H4 (cell line): ENCODE measurements around the gene MGAT4D. TPM values are rescaled to one million over a fixed set of nuclear protein-coding genes. Genes with fewer than 3 reads are reported as not detected.
A peak's percentile ranks its signal among the peaks of the same experiment; 100 is the strongest.
"Not testable (repeated sequence)": the region's sequence is repeated elsewhere in the genome, so short reads cannot be mapped to it uniquely, and the experiment has no call there.

ENCODE experiments used
- DNase-seq: peaks from one replicate; pipeline ENCODE4 v3.0.0-alpha.2; 2015; ENCODE audit warnings: low spot score
- total RNA-seq: library from RNA; depleted of rRNA; stranded (reverse); fragments of >200 nt; shearing (Covaris generic); gene quantifications from 2 replicates; pipeline ENCODE4 v1.2.3, GENCODE V29; 2014; rRNA removed

Gene MGAT4D
- total RNA-seq, 1 experiment from 2014 or later = not detected

DNA sequence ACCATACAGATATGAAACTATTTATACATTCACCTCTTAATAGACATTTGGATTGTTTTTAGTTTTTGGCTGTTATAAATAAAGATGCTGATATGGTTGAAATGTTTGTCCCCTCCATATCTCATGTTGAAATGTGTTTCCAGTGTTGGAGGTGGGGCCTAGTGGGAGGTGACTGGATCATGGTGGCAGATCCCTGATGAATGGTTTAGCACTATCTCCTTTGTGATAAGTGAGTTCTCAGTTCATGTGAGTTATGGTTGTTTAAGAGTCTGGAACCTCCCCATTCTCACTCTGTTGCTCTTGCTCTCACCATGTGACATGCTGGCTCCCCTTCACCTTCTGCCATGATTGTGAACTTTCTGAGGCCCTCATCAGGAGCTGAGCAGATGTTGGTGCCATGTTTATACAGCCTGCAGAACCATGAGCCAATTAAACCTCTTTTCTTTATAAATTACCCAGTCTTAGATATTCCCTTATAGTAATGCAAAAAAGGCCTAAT lies 58.4 kb downstream of the MGAT4D start:
- DNase-seq = no peak

DNA sequence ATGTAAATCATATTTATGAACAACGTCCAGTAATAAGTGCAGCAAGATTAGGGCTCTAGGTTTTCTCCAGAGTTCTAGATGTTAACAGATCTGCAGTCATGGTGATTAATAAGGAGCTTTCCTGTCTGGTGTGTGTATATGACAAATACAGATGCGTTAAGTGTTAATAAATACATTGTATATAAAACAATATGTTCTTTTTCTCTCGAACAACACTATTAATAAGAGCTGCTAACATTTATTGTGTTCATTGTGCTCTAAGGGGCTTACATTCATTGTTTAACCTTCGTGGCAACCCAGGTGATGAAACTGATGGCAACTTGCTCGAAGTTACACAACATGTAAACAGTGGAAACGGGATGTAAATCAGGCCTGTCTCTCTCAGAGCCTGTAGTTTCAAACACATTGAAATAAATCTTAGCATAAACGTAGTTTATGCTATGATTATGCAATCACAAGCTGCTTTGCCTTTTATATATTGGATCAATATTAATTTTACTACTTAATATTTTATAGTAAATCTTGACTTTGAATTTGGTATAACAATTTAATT lies 70.1 kb downstream of the MGAT4D start:
- DNase-seq = peak; percentile 30

DNA sequence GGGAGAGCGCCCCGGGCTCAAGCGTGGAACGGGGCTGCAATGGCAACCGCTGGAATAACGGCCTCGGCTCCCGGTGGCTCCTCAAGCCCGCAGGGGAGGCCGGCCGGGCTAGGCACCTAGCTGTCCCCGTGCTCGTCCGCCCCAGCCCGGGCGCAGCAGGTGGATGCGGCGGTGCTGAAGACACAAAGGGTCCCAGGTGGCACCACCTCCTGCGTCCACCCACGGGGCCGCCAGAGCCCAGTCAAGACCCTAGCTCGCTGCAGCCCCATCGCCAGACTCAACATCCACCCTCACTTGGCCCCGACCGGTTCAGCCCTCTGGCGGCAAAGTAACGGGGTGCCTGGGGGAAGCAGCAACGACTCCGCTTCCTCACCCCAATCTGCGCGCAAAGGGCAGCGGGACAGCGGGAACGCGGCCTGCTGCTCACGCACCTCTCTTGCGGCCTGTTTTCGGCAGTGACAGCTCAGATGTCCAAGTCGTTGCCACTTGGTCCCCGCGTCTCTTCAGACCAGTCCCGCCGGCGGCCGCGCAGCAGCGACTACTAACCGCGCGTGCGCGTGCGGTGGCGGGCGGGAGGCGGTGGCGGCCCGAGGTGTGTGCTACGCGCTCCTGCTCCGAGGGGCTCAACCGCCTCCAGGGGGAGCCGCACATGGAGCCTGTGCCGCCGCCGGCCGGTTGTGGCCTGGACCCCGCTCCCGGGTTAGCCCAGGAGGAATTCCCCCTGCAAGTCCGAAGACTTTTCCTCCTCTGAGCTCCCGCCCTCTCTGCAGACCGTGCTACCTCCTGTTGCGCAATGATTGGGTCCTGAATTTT lies 70.8 kb downstream of the MGAT4D start, which contains the start of gene CLGN:
TSS of gene CLGN (minus strand) at position 543 of the 813 bp plus-strand sequence. CDS start 14,570 bp downstream, outside the sequence.
- DNase-seq = peak; percentile 40

DNA sequence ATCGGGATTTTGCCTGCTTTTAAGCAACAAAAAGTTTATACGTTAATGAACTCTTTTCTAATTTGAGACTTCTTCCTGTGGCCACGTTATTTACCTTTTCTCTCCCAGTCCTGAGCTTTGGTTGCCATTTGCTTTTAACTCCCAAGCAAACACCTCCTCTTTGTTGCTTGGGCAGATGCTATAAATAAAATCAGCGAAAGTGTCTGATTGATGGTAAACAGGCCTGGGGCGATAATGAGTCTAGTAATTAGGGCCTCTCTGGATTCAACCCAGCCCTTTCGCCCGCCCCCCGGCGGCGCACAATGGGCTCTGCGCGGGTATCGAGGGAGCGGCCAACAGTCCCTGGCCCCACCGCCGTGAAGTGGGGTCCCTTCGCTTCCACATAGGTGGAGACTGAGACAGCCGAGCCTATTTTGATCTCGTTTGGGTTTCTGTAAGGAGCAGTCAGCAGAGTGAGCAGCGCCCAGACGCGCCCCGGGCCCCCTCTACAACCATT lies 71.4 kb downstream of the MGAT4D start:
- no peak for DNase-seq

DNA sequence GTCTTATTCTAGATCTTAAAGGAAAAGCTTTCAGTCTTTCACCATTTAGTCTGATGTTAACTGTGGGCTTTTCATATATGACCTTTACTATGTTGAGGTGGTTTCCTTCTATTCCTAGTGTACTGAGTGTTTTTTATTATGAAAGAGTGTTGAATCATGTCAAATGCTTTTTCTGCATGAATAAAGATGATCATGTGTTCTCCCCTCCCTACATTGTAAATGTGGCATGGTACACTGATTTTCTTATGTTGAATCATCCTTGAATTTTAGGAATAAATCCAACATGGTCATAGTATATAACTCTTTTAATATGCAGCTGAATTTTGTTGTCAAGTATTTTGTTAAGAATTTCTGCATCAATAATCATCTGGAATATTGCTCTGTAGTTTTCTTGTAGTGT lies 75.0 kb downstream of the MGAT4D start:
- no peak for DNase-seq

DNA sequence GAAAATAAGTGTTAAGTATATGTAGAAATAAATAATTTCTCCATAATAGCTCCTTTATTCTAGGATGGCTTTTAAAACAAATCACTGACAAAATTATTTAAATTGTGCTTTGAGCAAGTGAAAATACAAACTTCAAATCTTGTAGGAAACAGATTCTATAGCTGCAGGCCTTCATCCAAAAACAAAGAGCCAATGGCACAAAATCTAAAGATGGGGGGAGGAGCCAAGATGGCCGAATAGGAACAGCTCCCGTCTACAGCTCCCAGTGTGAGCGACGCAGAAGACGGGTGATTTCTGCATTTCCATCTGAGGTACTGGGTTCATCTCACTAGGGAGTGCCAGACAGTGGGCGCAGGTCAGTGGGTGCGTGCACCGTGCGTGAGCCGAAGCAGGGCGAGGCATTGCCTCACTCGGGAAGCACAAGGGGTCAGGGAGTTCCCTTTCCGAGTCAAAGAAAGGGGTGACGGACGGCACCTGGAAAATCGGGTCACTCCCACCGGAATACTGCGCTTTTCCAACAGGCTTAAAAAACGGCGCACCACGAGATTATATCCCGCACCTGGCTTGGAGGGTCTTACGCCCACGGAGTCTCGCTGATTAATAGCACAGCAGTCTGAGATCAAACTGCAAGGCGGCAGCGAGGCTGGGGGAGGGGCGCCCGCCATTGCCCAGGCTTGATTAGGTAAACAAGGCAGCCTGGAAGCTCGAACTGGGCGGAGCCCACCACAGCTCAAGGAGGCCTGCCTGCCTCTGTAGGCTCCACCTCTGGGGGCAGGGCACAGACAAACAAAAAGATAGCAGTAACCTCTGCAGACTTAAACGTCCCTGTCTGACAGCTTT lies 84.7 kb downstream of the MGAT4D start:
- DNase-seq = not testable (repeated sequence)

DNA sequence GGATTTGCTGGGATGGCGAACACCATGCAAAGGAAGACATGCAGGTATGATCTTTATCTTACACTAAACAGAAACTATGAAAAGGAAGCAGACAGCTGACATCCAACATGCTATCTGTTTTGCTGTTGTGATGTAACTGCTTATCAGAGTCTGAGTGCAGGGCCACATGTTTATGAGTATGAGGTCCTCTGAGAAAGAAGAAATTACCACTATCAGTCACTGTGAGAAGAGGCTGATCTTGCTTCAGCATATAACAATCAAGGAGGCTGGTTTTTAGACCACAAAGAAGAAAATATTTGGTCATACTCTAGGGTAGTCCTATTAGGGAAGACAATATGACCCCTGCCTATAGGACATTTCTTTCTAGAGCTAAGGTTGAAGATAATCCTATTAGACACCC lies 89.1 kb downstream of the MGAT4D start:
- DNase-seq = no peak

DNA sequence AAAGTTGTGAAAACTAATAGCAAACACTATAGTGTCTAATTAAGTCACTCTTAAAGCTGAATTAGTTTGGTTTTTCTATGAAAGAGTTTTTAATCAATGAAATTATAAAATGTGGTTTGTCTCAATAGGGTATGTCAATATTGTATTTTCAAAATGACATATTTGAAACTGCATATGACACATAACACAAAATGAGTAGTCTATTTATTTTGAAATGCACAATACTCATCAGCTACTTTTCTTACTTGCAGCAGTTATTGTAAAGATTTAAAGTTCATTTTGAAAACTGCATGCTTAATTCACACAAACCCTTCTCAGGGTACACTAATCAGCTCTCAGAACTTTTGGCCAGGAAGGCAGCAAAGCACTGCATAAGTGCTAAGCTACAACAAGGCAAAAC lies 91.8 kb downstream of the MGAT4D start:
- DNase-seq = no peak

DNA sequence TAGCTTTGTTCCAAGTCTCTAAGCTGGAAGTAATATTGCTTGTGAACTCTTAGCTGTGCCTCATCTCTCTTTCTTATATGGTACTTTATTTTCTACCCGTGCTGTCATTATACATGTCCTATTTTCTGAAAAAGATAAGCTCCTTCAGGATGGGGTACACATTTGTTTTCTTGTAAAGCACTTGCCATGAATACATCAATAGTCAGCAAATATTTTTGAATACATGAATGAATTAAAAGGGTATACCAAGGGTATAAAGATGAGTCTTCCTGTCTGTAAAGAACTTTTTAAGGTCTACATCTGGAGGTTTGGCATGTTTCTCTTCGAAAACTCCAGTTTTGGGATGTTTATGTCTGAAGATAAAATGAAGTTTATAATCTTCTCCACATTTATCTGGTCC lies 98.0 kb downstream of the MGAT4D start:
- DNase-seq = no peak

DNA sequence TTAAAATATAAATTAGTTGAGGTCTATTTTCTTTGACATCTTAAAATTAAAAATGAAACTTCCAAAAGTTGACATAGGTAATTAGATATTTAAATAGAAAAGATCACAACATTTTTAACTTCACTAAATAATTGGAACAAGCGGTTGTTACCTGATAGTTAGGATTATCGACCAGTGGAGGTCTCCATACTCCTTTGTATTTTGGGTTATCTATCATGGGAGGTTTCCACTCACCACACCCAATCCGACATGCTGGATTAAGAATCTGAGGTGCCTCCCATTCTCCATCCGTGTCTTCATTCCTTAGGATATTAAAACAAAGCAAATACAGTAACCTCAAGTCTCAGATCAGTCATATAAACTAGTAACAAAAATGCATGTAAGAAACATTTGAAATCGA lies 102.4 kb downstream of the MGAT4D start:
- DNase-seq = no peak

Other genes with a start within 250 kb of the MGAT4D start
- gene SCOC, start 124.6 kb downstream of the MGAT4D start, total RNA-seq = 61.4 and 97.0 TPM in 2 replicates
- gene CLGN, start 70.6 kb downstream of the MGAT4D start, total RNA-seq = 2.5 and 4.6 TPM in 2 replicates
- 24.1 and 24.3 TPM in 2 replicates for gene ELMOD2, start 25.9 kb upstream of the MGAT4D start, total RNA-seq
- not detected in 2 replicates for gene UCP1, start 70.7 kb upstream of the MGAT4D start, total RNA-seq